GM18502 (cell line): ENCODE results near the gene GTF2H2.
"Not testable (repeated sequence)": the region's sequence is repeated elsewhere in the genome, so short reads cannot be mapped to it uniquely, and the experiment has no call there.

Experiments
- ATAC-seq: cut with Tn5 transposase; IDR thresholded peaks from one replicate; pipeline ENCODE4 v1.9.1; 2021; ENCODE audit warnings: mild to moderate bottlenecking; ENCODE audit not compliant: unreplicated experiment, poor library complexity

Gene GTF2H2

DNA sequence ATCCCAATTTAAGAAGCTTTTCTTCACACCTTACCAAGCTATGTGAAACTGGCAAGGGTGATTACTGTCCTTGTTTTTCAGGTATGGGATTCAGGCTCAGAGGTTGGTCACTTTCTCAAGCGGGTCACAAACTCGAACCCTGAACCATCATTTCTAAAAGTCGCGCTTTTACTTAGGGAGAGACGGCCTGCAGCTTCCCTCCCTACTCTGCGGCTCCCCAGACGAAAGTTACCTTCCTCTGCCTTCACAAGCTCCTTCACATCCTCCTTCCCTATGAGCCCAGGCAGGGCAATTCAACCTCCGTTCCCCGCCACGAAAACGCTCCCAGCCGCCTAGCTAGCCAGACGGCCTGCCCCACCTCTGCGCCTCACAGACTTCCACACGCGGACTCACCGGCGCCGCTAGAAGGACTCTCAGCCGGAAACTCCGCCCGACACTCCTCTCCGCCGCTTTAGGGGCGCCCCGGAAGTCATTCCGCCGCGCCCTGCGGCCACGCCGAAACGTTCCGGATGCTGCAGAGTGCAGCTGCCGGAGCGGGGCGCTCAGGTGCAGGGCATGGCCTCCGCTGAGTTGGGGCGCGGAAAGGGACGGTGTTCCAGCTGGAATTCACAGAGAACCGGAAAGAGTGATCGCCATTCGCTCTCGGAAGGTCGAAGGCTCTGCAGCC, at the start of gene GTF2H2:
Gene GTF2H2 (minus strand): TSS at position 415 of the 667 bp plus-strand sequence. CDS start 4,913 bp downstream, outside the sequence.
- ATAC-seq = peak; percentile 99

DNA sequence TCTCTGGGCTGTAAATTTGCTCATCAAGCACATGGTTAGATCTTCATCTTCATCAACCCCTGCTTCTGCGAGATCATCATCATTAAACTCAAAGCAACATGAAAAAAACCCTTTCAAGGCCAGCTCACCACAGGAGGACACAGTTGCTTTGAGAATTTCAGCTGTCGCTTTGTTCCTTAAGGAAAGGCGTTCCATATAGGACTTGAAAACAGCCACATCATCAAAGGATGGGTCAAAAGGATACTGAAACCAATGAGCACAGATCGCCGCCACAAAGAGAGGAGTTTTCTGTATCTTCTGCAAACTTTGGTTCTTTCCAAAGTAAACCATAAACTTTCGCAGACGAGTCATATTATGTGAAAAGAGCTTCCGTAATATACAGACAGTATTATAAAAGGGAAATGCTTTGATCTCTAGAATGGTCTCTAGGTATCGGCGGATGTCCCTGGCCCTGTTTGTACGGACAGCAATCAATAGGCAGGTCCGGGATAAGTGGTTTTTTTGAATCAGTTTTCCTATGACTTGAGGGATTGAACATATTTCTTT, 42.3 kb upstream of the GTF2H2 start:
- ATAC-seq = not testable (repeated sequence)

DNA sequence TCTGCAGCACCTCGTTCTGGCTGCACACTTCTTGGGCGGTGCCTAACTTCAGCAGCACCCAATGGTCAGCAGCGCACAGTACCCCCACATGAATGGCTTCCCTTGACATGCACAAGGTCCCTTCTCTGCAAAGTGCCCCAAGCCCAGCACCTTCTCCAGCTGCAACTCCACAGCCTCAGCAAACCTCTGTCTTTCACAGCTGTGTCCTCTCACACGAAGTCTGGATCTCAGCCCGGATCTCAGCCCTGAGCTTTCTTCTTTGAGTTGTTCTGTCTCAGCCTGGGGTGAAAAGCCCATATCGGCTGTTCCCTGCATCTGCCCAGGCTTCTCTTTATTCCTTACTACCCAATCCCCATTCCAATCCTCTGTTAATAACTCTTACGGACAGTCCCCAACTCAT, 32.5 kb upstream of the GTF2H2 start:
- ATAC-seq = not testable (repeated sequence)

DNA sequence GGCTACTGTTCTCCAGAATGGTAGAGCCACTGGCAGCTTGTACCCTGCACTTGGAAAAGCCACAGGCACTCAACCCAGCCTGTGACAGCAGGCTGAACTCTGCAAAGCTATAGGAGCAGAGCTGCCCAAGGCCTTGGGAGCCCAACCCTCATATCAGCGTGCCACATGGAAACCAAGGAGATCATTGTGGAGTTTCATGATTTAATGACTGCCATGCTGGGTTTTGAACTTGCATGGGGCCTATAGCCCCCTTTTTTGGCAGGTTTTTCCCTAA, 30.4 kb upstream of the GTF2H2 start:
- not testable (repeated sequence) for ATAC-seq

DNA sequence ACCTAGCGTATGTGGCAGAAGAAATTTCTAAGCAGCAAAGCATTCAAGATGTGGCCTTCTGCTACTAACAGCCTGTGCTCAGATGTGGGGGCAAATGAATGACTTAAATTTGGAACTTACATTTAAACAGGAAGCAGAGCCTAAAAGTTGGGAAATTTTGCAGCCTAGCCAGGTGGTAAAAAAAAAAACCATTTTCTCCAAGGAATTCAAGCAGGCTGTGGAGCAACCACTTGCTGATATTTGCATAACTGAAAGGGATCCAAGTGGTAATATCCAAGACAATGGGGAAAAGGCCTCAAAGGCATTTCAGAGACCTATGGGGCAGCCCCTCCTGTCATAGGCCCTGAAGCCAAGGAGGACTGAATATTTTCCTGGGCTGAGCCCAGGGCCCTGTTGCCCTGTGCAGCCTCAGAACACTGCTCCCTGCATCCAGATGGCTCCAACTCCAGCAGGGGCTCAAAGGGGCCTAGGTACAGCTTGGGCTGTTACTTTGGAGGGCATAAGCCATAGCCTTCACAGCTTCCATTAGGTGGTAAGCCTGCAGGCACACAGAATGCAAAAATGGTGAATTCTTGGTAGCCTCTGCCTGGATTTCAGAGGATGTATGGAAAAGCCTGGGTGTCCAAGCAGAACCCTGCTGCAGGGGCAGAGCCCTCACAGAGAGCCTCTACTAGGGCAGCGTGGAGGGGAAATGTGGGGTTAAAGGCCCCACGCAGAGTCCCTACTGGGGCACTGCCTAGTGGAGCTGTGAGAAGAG, 29.9 kb upstream of the GTF2H2 start:
- ATAC-seq = not testable (repeated sequence)

DNA sequence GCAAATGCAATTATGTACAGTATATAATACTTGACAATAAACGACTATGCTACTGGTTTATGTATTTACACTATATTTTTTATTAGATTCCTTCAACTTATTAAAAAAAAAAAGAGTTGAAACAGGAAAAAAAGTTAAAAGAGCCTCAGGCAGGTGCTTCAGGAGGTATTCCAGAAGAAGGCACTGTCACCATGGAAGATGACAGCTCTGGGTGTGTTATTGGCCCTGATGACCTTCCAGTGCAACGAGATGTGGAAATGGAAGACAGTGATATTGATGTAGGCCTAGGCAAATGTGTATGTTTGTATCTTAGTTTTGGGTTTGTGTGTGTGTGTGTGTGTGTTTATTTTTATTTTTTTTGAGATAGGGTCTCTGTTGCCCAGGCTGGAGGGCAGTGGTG, 22.3 kb upstream of the GTF2H2 start:
- ATAC-seq = not testable (repeated sequence)

DNA sequence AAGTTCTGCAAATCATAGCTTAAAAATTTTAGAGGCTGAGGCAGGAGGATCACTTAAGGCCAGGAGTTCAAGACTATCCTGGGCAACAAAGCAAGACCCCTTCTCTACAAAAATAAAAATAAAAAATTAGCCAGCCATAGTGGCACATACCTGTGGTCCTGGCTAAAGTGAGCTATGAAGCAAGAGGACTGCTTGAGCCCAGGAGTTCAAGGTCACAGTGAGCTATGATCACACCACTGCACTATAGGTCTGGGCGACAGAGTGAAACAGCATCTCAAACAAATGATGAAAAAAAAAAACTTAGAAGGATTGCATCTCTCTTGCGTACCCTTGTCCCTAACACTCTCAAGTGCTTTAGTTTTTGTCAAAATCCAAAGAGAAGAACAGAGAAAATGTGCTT, 21.3 kb upstream of the GTF2H2 start:
- ATAC-seq = not testable (repeated sequence)

DNA sequence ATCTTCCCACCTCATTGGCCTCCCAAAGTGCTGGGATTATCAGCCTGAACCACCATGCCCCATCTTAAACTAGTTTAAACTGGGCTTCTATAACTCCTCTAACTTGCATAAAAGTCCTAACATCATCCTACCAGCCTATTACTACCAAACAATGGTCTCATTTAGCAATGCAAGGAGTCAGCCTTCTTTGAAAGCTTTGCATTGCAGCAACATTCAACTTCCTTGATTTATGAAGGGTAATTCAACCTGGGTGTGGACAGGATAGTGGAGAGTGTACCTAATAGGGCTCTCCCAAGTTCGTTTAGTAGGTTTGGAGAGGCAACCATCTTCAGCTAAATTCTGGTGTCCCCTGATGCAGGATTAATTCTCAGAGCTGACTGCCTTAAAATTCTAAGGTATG, 18.7 kb upstream of the GTF2H2 start:
- not testable (repeated sequence) for ATAC-seq

DNA sequence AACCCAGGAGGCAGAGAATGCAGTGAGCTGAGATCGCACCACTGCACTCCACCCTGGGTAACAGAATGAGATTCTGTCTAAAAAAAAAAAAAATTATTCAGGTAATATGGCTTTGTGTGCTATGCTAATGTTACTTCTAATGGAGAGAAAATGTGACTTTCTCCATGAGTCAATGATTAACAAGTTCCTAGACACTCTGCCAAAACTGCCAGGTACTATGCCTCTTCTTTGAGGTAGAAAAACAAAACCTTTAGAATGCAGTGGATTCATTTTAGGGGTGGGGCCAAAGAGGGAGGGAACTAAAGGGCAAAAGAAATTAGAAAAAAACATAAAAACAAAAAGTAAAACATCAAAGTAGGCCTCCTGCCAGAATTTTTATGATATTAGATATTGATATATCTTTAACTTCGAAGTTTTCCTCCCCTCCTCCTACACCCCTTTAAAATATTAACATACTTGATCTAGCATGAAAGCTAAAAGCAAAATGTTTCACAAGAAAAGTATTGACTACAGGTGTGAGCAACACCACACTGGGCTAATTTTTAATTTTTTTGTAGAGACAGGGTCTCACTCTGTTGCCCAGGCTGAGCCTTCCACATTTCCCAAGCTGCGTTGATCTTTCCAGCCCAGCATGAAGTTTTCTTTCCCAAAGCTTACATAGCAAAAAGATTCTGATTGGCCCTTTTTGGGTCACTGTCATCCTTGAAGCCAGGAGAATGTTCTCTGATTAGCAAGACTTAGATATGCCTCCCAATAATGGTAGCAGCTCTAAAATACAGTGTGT, 17.0 kb upstream of the GTF2H2 start:
- not testable (repeated sequence) for ATAC-seq

DNA sequence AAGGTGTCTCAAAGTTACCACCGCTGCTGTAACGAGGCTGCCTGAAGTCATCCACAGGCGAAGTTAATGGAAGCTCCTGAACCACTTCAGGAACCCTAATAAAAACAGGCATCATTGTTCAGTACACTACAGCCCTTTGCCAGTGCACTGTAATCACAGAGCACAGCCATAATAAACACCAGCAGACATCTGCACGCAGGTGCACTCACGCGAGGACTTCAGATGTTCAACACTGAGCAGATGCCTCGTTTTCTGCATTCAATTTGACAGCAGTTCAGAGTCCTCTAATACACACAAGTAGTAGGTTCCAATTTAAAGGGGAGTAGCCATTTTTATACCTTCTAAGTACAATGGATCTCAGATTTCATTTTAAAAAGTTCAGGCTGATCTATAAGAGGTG, 15.4 kb upstream of the GTF2H2 start:
- ATAC-seq = not testable (repeated sequence)

DNA sequence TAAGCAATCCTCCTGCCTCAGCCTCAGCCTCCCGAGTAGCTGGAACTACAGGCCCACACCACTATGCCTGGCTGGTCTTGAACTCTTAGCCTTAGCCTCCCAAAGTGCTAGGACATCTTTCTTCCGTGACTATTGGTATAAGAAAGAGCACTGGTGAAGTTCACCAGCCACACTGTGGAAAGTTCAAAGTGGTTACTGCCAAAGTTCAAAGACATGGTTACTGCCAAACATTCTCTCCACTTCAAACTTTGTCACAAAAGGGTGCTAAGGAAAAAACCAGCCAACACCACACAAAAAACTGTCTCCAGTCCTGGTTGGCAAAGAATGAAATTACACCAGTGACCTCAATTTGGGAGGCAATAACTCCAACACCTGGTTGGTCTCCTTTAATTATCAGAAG, 14.9 kb upstream of the GTF2H2 start:
- not testable (repeated sequence) for ATAC-seq

DNA sequence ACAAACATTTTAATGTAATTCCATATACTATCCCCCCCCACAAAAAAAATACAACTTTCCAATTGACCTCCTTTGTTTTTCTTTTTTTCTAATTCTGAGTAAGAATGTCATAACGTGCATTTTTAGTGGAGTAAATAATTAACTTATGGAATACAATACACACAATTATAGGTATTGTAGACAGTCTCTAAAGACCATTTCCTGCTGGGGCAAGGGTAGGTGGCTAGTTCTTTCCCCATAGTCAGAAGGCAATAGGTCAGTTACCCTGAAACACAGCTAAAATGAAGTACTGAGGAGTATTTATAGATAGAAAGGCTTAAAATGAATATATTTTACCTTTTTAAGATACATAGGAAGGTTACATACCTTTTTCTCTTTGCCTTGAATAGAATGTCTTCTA, 6.2 kb downstream of the GTF2H2 start:
- not testable (repeated sequence) for ATAC-seq

DNA sequence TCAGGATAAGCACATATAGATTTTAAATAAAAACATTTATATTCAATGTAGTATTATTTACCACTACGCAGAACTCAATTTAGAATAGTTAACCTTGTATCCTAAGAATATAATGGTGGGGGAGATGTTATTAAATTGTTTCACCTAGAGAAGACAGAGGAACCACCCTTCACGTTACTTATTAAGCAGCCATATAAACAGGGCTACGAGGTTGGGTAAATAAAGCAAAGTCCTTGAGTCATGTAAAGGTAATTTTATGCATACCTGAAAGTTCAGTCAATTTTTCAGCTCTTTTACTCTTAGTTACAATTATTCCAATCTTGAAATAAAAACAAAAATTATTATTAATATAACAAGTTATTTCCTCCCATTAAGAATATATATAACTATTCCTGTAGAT, 8.1 kb downstream of the GTF2H2 start:
- not testable (repeated sequence) for ATAC-seq

DNA sequence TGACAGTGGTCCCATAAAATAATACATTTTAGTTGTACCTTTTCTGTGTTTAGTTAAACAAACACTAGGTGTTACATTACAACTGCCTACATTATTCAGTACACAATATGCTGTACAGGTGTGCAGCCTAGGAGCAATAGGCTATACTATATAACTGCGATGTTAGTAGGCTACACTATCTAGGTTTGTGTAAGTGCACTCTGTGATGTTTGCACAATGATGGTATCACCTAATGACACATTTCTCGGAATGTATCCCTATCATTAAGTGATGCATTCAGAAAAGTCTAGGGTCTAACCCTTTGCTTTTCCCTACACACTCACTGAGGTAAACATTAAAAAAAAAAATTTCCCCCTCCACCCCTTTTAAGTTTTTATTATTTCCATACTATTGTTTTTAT, 22.7 kb downstream of the GTF2H2 start:
- not testable (repeated sequence) for ATAC-seq

DNA sequence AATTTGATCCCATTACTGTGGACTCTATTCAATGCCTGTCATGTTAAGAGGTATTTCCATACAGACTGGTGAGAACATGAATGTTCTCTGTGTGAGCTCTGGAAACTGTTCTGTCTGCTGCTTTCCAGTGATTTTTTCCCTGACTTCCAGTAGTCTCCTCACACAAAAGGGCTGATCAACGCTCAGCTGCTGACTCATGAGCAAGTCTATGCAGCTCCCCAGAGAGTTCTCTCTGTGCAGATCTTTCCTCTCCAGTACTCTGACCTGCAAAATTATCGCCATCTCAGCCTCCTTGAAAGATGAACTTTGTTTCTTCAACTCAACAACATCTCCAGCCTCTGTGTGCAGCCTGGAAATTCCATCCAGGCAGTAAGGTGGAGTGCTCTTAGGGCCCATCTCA, 23.3 kb downstream of the GTF2H2 start:
- ATAC-seq = not testable (repeated sequence)

DNA sequence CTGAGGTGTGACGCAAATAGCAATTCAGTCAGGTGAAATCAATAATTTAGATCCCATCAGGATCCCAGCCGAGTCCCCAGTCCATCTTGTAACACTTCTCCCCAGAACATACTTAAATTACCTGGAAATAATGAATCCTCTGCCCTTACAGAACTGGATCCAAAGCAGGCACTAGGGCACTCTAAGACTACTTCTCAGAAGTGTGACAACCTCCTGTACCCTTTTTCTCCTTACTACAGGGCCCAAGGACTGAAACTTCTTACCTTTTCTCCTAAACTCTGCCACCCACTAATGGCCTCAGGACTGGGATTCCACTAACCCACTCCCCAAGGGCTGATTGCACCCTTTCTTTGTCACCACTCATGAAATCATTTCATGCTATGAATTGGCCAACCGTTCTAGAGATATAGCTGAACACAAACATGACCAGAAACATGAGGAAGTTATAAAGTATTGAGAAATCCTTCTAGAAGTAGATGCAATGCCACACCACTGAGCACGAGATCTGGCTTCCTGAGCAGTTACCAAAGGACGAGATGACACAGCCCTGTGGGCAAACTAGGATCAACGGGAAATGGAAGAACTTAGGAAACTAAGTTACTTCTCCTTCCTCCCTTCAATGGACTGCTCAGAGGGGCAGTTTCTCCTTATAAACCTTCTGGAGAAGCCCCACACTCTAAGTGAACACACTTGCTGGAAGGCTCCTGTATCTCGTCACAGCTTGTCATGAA, 36.3 kb downstream of the GTF2H2 start:
- not testable (repeated sequence) for ATAC-seq

DNA sequence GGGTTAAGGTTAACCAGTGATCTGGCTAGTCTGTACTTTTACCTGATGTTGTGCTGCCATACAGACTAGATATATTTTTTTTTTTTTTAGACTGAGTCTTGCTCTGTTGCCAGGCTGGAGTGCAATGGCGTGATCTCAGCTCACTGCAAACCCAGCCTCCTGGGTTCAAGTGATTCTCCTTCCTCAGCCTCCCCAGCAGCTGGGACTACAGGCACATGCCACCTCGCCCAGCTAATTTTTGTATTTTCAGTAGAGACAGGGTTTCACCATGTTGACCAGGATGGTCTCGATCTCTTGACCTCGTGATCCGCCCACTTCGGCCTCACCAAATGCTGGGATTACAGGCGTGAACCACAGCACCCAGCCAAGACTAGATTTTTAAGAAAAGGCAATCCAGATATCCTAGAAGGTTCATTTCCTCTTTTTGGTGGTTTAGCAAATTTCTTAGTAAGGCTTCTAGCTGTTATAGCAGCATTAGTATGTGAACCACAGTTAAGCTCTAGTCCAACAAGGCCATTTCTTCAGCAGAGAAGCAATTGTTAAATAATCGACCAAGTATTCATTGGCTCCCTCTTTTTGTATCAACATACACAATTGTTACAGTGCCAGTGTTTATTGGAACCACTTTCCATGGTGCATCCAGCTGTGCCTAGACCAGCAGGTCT, 42.1 kb downstream of the GTF2H2 start, which contains the start of gene NAIP:
Gene NAIP (minus strand): TSS at position 51 of the 665 bp plus-strand sequence. CDS start 12,424 bp downstream, outside the sequence.
- ATAC-seq = not testable (repeated sequence)

DNA sequence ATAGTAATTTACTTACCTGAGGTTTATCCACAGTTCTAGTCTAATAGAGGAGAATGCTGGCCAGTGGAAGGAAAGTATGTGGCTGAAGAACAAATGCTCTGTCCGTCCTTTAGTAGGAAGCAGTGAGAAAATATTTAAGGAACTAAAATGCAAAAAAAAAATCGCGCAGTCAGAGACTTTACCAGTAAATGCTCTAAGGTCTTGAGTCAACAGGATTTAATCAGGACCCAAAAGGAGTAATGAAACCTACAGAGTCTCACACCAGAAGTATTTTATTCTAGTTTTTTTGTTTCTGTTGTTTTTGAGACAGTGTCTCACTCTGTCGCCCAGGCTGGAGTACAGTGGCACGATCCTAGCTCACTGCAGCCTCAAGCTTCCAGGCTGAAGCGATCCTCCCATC, 46.8 kb downstream of the GTF2H2 start:
- ATAC-seq = not testable (repeated sequence)

DNA sequence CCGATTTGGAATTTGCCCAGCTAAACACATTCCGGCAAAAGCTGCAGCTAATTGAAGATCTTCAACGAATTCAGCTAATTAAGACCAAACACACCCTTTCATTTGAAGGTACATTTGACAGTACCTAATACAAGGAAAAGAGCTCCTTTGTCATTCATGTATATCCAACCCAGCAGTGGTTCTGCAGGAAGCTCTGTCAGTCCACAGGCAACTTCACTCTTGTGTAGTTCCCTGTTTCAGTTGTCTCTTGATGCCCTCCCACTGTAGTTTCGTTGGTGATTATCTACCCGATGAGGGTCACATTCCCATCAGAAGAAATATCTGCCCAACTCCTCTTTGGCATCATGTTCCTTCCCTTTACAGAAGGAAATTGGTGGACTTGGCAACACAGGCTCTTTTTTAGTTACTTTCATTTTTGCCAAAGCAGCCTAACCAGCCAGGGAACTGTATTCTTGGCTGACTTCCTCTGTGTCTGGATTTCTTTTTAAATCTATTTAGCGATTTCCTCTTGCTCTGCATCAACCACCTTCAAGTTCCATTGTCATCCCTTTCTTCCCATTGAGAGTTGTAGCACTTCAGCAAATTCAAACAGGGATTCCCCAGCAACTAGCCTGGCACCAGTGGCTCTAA, 49.0 kb downstream of the GTF2H2 start:
- not testable (repeated sequence) for ATAC-seq
